Measurements from ENCODE around the gene STK17B.

- TF ChIP-seq, protein P1, sequence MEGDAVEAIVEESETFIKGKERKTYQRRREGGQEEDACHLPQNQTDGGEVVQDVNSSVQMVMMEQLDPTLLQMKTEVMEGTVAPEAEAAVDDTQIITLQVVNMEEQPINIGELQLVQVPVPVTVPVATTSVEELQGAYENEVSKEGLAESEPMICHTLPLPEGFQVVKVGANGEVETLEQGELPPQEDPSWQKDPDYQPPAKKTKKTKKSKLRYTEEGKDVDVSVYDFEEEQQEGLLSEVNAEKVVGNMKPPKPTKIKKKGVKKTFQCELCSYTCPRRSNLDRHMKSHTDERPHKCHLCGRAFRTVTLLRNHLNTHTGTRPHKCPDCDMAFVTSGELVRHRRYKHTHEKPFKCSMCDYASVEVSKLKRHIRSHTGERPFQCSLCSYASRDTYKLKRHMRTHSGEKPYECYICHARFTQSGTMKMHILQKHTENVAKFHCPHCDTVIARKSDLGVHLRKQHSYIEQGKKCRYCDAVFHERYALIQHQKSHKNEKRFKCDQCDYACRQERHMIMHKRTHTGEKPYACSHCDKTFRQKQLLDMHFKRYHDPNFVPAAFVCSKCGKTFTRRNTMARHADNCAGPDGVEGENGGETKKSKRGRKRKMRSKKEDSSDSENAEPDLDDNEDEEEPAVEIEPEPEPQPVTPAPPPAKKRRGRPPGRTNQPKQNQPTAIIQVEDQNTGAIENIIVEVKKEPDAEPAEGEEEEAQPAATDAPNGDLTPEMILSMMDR (IDR thresholded peaks at IDR 0.05; ENCODE audit: low read depth, low read length): no peak
- TF ChIP-seq POLR2A (IDR thresholded peaks at IDR 0.05; ENCODE audit: extremely low read depth, insufficient read length) (no peak), MYC (IDR thresholded peaks at IDR 0.05; ENCODE audit: low read depth, low read length) (no peak)
Measured at GRCh38 chr2:196208915-196209314, 37.5 kb upstream of the STK17B start.

All from NB4 (cell line).